Left ventricle myocardium inferior (tissue), 1 donor: ENCODE data around the gene WNT7B. TPM values are rescaled to one million over a fixed set of nuclear protein-coding genes. Genes with fewer than 3 reads are reported as not detected.
"Not testable (repeated sequence)": the region's sequence is repeated elsewhere in the genome, so short reads cannot be mapped to it uniquely, and the experiment has no call there.

Experiments used
- DNase-seq: peaks from one replicate; pipeline ENCODE4 v3.0.0-alpha.2; 2020
- H3K27ac ChIP-seq: fragments of 200-600 bp; replicated peaks from 2 replicates; pipeline ENCODE4 v1.8.0; 2021
- H3K27me3 ChIP-seq: fragments of 200-600 bp; 2 replicates; pipeline ENCODE4 v1.8.0; 2021; ENCODE audit warnings: low read depth
- H3K36me3 ChIP-seq: fragments of 200-600 bp; 2 replicates; pipeline ENCODE4 v1.8.0; 2021
- H3K4me1 ChIP-seq: fragments of 200-600 bp; 2 replicates; pipeline ENCODE4 v1.8.0; 2021
- H3K4me3 ChIP-seq: fragments of 200-600 bp; 2 replicates; pipeline ENCODE4 v1.8.0; 2021; ENCODE audit warnings: mild to moderate bottlenecking, moderate library complexity
- H3K9me3 ChIP-seq: fragments of 200-600 bp; replicated peaks from 2 replicates; pipeline ENCODE4 v1.8.0; 2021
- CTCF ChIP-seq: fragments of 200-600 bp; IDR thresholded peaks from 2 replicates; pipeline ENCODE4 v1.8.0; 2021; ENCODE audit warnings: antibody characterized with exemption, mild to moderate bottlenecking, borderline replicate concordance
- intact Hi-C: fragments of 100-400 bp; cut with micrococcal nuclease; formaldehyde crosslinking; loops from one replicate; pipeline ENCODE4 v1.11.0; 2022
- total RNA-seq: library from RNA; stranded (reverse); fragmentation: NEBNext Ultra II Directional; extraction: Animal tissue kit (Norgen Biotek cat#: 25700); gene quantifications from one replicate; pipeline ENCODE4 v1.2.1, GENCODE V29; 2021
- donor health status: DM: no; HTN: yes; CAD: no; lungs with severe emphysema.

The WNT7B gene
- total RNA-seq, 1 donor from 2014 or later = not detected

DNA sequence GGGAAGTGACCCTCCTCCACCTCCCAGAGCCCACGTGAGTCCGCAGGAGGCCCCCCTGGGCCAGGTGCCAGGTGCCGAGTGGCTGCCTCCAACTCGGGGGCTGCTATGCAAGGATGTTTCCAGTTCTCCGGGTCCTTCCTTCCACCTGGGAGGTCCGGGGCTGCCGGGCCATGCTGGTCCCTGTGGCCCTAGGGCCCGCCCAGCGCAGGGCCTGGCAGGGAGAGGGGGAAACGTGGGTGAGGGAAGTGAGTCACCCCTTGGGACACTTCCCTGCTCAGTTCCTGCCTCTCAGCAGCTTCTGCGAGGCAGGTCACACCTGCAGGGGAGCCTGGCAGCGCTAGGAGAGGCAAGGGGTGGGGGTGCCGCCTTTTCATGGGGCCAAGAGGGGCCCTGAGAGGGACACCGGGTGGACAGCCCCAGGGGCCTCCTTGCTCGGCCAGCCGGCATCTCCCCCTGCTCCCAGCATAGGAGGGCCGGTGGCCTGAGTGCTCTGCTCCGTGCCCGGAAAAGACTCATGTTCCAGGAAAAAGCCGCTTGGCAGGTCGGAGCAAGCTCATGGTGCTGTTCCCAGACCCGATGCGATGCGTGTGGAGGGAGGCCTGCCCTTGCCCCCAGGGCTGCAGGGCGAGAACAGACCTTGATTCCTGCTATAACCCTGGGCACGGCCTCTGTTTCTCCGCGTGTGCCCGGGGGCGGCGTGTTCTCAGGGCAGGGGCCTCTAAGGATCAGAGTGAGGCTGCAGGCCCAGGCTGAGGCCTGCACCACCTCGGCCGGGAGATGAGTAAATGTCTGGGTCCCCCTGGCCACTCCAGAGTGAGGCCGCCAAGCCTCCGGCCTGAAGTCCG lies 30.3 kb upstream of the WNT7B start:
- peak overlapping the region; percentile 98 for H3K27ac ChIP-seq
- intact Hi-C loops = loop anchor here (5.0 kb wide), 1 partner anchor 110 kb away; no protein-coding TSS in a partner anchor

GRCh38 chr22:46006379-46007002 lies 29.5 kb upstream of the WNT7B start:
- Histone ChIP-seq H3K9me3 (peaks cover 12% of the 10 kb centered on the region), H3K27ac (peak overlapping the region; percentile 98), H3K4me3 (peak overlapping the region; percentile 31), H3K27me3 (no peaks in the 10 kb centered on the region), H3K36me3 (no peaks in the 10 kb centered on the region), H3K4me1 (peaks cover 71% of the 10 kb centered on the region)
- DNase-seq = peak; percentile 95
- TF ChIP-seq CTCF = peak; percentile 98
- intact Hi-C loops = loop anchor here (5.0 kb wide), 1 partner anchor 111 kb away; no protein-coding TSS in a partner anchor

More for the DNA sequence above, 30.3 kb upstream of the WNT7B start:
- peak overlapping the region; percentile 31 for H3K4me3 ChIP-seq
- H3K9me3 ChIP-seq = peaks cover 12% of the 10 kb centered on the region
- H3K27me3 ChIP-seq = no peaks in the 10 kb centered on the region
- no peaks in the 10 kb centered on the region for H3K36me3 ChIP-seq
- no peak for TF ChIP-seq CTCF
- peak; percentile 63 for DNase-seq
- peaks cover 70% of the 10 kb centered on the region for H3K4me1 ChIP-seq

DNA sequence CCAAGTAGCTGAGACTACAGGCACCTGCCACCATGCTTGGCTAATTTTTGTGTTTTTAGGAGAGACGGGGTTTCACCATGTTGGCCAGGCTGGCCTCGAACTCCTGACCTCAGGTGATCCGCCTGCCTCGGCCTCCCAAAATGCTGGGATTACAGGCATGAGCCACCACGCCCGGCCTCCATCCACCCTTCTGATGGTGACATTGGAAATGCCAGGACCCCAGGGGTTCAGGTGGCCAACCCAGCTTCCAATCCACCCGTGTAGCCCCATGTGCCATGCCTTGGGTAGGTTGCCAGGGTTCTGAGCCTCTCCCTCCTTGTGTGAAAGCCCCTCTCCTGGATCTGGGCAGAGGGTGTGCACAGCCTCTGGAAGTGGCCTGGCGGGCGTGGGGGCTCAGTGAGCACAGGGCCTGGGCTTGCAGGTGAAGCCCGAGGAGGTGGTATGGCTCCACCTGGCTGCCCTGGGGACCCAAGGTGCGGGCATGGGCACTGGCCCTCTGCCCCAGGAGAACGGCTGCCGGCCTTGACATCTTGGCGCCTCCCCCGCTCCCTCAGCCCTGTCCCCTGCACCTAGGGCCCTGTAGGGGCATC lies 28.2 kb upstream of the WNT7B start:
- H3K9me3 ChIP-seq = peaks cover 12% of the 10 kb centered on the region
- intact Hi-C loops = loop anchor here (5.0 kb wide), 1 partner anchor 112 kb away; no protein-coding TSS in a partner anchor
- not testable (repeated sequence) for H3K36me3 ChIP-seq, H3K4me3 ChIP-seq, H3K27me3 ChIP-seq
- peak; percentile 16 for DNase-seq
- H3K27ac ChIP-seq = peak overlapping the region; percentile 98
- peaks cover 75% of the 10 kb centered on the region for H3K4me1 ChIP-seq

DNA sequence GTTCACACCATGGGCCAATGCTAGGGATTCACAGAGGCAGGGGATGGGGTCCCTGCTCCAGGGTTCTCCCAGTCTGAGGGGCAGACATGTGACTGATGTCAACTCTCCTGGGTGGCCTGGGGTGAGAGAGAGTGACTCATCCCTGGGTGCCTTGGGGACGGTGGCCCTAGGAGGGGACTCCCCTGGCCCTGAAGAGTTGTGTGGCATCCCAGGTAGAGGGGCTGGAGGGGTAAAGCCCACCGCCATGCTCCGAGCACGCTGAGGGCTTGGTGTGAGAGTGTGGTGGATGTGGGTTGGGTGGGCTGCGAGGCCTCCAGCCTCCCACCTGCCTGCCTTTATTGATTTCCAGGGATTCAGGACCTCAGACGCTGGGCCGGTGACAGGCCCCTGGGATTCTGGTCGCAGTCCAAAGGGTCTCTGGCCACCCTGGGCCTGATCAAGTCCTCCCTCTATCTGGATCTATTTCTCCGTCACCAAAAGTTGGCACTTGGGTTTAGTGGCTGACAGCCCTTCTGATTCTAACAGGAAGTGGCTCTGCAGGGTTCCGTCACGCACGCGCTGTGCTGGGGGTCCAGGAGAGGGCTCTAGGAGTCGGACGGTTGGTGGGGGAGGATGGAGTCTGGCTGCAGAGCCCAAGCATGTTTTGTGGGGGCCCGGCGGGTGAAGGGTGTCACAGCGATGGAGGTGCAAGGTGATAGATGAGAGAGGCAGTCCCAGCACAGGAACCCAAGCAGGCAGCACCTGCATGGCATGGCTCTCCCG lies 27.3 kb upstream of the WNT7B start:
- Histone ChIP-seq H3K36me3 (no peaks in the 10 kb centered on the region), H3K9me3 (peaks cover 2% of the 10 kb centered on the region), H3K27ac (no peak overlapping the region), H3K27me3 (no peaks in the 10 kb centered on the region), H3K4me3 (no peak overlapping the region), H3K4me1 (peaks cover 82% of the 10 kb centered on the region)
- intact Hi-C loops = no loop called here
- peak; percentile 18 for DNase-seq
- no peak for TF ChIP-seq CTCF

GRCh38 chr22:46003271-46004091 lies 26.5 kb upstream of the WNT7B start:
- H3K4me1 ChIP-seq = peaks cover 86% of the 10 kb centered on the region

More at GRCh38 chr22:46003271-46004091, 26.5 kb upstream of the WNT7B start:
- Histone ChIP-seq H3K27me3 (no peaks in the 10 kb centered on the region), H3K4me3 (no peak overlapping the region), H3K9me3 (no peaks in the 10 kb centered on the region), H3K36me3 (no peaks in the 10 kb centered on the region), H3K27ac (peak overlapping the region; percentile 81)
- intact Hi-C loops = no loop called here
- no peak for TF ChIP-seq CTCF
- DNase-seq = peak; percentile 14
